Measurements from ENCODE around the gene OSBPL5. TPM values are rescaled to one million over a fixed set of nuclear protein-coding genes. Genes with fewer than 3 reads are reported as not detected.

The OSBPL5 gene
- total RNA-seq, 1 experiment from 2014 or later: 28.4 TPM

GRCh38 chr11:3106736-3107524, 58.2 kb downstream of the OSBPL5 start:
- TF ChIP-seq CTCF (conservative IDR thresholded peaks at IDR 0.05; ENCODE audit: low read depth, low read length) (no peak), EZH2 (IDR thresholded peaks at IDR 0.05; ENCODE audit: borderline replicate concordance, low read depth, low read length, poor library complexity, severe bottlenecking) (no peak)
- Histone ChIP-seq H3K4me3 (ENCODE audit: low read depth, low read length, poor library complexity, severe bottlenecking) (no peak overlapping the region), H3K36me3 (ENCODE audit: insufficient read depth, low read length, poor library complexity, severe bottlenecking) (no peaks in the 10 kb centered on the region), H3K27ac (ENCODE audit: low read depth, low read length, poor library complexity, severe bottlenecking) (no peak overlapping the region), H3K9me3 (ENCODE audit: low read depth, low read length, poor library complexity, severe bottlenecking) (no peaks in the 10 kb centered on the region), H3K4me1 (ENCODE audit: insufficient read depth, low read length, poor library complexity, severe bottlenecking) (no peaks in the 10 kb centered on the region), H3K27me3 (replicated peaks; ENCODE audit: insufficient read depth, low read depth, low read length, poor library complexity) (no peaks in the 10 kb centered on the region)
- POLR2A ChIA-PET (ENCODE audit: low non-redundant PET): no interaction called here
- CTCF ChIA-PET: no interaction called here
- DNase-seq (ENCODE audit: low spot score): no peak
- BruUV-seq (replicated peaks): no TSS peak
- intact Hi-C loops (cut with micrococcal nuclease; ENCODE audit: unreplicated experiment): no loop called here

GRCh38 chr11:3105791-3106735, 59.0 kb downstream of the OSBPL5 start:
- ChIA-PET POLR2A (ENCODE audit: low non-redundant PET) (no interaction called here), CTCF (no interaction called here)
- Histone ChIP-seq H3K4me3 (ENCODE audit: low read depth, low read length, poor library complexity, severe bottlenecking) (no peak overlapping the region), H3K27ac (ENCODE audit: low read depth, low read length, poor library complexity, severe bottlenecking) (no peak overlapping the region), H3K36me3 (ENCODE audit: insufficient read depth, low read length, poor library complexity, severe bottlenecking) (no peaks in the 10 kb centered on the region), H3K9me3 (ENCODE audit: low read depth, low read length, poor library complexity, severe bottlenecking) (no peaks in the 10 kb centered on the region), H3K4me1 (ENCODE audit: insufficient read depth, low read length, poor library complexity, severe bottlenecking) (no peaks in the 10 kb centered on the region), H3K27me3 (replicated peaks; ENCODE audit: insufficient read depth, low read depth, low read length, poor library complexity) (no peaks in the 10 kb centered on the region)
- no peak for TF ChIP-seq EZH2 (IDR thresholded peaks at IDR 0.05; ENCODE audit: borderline replicate concordance, low read depth, low read length, poor library complexity, severe bottlenecking)
- TF ChIP-seq CTCF (conservative IDR thresholded peaks at IDR 0.05; ENCODE audit: low read depth, low read length): no peak
- DNase-seq (ENCODE audit: low spot score): no peak
- BruUV-seq (replicated peaks): no TSS peak
- intact Hi-C loops (cut with micrococcal nuclease; ENCODE audit: unreplicated experiment): no loop called here

GRCh38 chr11:3104961-3105790, 59.9 kb downstream of the OSBPL5 start:
- intact Hi-C loops (cut with micrococcal nuclease; ENCODE audit: unreplicated experiment): no loop called here
- Histone ChIP-seq H3K36me3 (ENCODE audit: insufficient read depth, low read length, poor library complexity, severe bottlenecking) (no peaks in the 10 kb centered on the region), H3K27me3 (replicated peaks; ENCODE audit: insufficient read depth, low read depth, low read length, poor library complexity) (no peaks in the 10 kb centered on the region), H3K4me1 (ENCODE audit: insufficient read depth, low read length, poor library complexity, severe bottlenecking) (no peaks in the 10 kb centered on the region), H3K27ac (ENCODE audit: low read depth, low read length, poor library complexity, severe bottlenecking) (no peak overlapping the region), H3K9me3 (ENCODE audit: low read depth, low read length, poor library complexity, severe bottlenecking) (no peaks in the 10 kb centered on the region), H3K4me3 (ENCODE audit: low read depth, low read length, poor library complexity, severe bottlenecking) (no peak overlapping the region)
- no TSS peak for BruUV-seq (replicated peaks)
- TF ChIP-seq CTCF (conservative IDR thresholded peaks at IDR 0.05; ENCODE audit: low read depth, low read length) (no peak), EZH2 (IDR thresholded peaks at IDR 0.05; ENCODE audit: borderline replicate concordance, low read depth, low read length, poor library complexity, severe bottlenecking) (no peak)
- POLR2A ChIA-PET (ENCODE audit: low non-redundant PET): no interaction called here
- no peak for DNase-seq (ENCODE audit: low spot score)
- CTCF ChIA-PET: no interaction called here
